Activated naive CD8-positive, alpha-beta T cell treated with anti-CD3 and anti-CD28 coated beads for 36 hours (primary cell): ENCODE data around the gene KIRREL3. TPM values are rescaled to one million over a fixed set of nuclear protein-coding genes. Genes with fewer than 3 reads are reported as not detected.

Experiments
- DNase-seq: peaks from one replicate; pipeline ENCODE4 v3.0.0; 2021
- H3K27ac Mint-ChIP-seq: one replicate; pipeline ENCODE4 v1.8.0; 2022; ENCODE audit warnings: mild to moderate bottlenecking, moderate library complexity, mixed read lengths
- H3K27me3 Mint-ChIP-seq: one replicate; pipeline ENCODE4 v1.8.0; 2022; ENCODE audit warnings: mild to moderate bottlenecking, mixed read lengths
- H3K36me3 Mint-ChIP-seq: one replicate; pipeline ENCODE4 v1.8.0; 2021; ENCODE audit warnings: mild to moderate bottlenecking, mixed read lengths
- H3K4me1 Mint-ChIP-seq: one replicate; pipeline ENCODE4 v1.8.0; 2021; ENCODE audit warnings: mixed read lengths
- H3K4me3 Mint-ChIP-seq: one replicate; pipeline ENCODE4 v1.8.0; 2022; ENCODE audit warnings: mild to moderate bottlenecking, moderate library complexity, mixed read lengths
- H3K9me3 Mint-ChIP-seq: one replicate; pipeline ENCODE4 v1.8.0; 2022; ENCODE audit warnings: mixed read lengths
- total RNA-seq, 2 experiments: library from RNA; stranded (reverse); gene quantifications; one replicate each; pipeline ENCODE4 v1.2.3, GENCODE V29; 2021

The KIRREL3 gene
- total RNA-seq, 2 experiments from 2014 or later = not detected

GRCh38 chr11:126920833-126921232 lies 79.7 kb downstream of the KIRREL3 start:
- H3K4me1 Mint-ChIP-seq = peaks cover 4% of the 10 kb centered on the region
- H3K9me3 Mint-ChIP-seq = no peaks in the 10 kb centered on the region
- DNase-seq = no peak
- no peaks in the 10 kb centered on the region for H3K27me3 Mint-ChIP-seq
- no peak overlapping the region for H3K27ac Mint-ChIP-seq
- no peak overlapping the region for H3K4me3 Mint-ChIP-seq
- H3K36me3 Mint-ChIP-seq = no peaks in the 10 kb centered on the region

DNA sequence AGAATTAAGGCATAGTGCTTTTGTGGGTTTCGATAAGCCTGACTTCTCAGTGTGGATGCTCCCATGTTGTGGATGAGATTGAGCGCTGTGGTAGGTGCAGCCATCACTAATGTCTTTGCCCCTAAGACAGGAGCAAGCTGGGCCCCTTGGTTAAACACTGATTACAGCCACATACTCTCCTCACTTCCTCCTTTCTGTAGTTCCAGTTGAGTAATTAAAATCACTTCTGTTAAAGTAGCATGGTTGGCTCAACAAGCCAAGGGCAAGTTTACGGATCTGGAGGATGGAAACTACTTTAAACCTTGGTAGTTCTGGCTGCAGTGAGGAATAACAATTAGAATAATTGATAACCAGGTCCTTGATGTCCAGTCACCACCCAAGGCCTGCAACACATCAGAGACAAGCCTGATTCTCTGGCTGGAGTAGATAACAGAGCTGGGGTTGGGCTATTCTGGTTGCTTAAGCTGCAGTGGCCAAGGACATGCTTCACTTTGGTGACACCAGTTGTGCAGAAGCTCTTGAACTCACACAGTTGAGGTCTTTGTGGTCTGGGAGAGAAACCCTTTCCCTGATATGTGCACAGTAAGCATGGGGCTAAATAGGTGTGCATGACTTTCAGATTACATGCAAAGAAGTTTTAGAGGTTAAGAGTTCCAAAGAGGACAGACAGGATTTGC lies 81.3 kb downstream of the KIRREL3 start:
- Mint-ChIP-seq H3K36me3 (no peaks in the 10 kb centered on the region), H3K27me3 (no peaks in the 10 kb centered on the region), H3K4me3 (no peak overlapping the region), H3K9me3 (no peaks in the 10 kb centered on the region), H3K4me1 (peaks cover 4% of the 10 kb centered on the region), H3K27ac (no peak overlapping the region)
- DNase-seq = no peak

DNA sequence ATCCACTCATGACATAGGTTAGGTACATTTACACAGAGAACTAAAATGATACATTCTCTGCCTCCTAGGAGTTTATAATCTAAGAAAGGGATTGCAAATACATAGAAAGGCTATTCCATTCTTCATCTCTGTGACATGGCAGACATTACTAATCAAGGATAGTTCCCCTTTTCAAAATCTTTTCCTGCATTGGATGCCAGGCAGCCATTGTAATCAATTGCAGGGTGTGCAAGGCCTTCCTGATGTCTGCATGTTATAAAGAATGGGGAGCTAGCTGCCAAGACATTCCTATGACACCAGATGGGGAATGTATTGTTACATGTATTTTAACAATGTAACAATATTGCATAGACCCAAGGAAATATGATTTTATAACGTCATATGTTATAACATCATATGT lies 82.0 kb downstream of the KIRREL3 start:
- H3K9me3 Mint-ChIP-seq = no peaks in the 10 kb centered on the region
- no peak for DNase-seq
- no peak overlapping the region for H3K4me3 Mint-ChIP-seq
- no peak overlapping the region for H3K27ac Mint-ChIP-seq
- peaks cover 4% of the 10 kb centered on the region for H3K4me1 Mint-ChIP-seq
- no peaks in the 10 kb centered on the region for H3K36me3 Mint-ChIP-seq
- no peaks in the 10 kb centered on the region for H3K27me3 Mint-ChIP-seq

DNA sequence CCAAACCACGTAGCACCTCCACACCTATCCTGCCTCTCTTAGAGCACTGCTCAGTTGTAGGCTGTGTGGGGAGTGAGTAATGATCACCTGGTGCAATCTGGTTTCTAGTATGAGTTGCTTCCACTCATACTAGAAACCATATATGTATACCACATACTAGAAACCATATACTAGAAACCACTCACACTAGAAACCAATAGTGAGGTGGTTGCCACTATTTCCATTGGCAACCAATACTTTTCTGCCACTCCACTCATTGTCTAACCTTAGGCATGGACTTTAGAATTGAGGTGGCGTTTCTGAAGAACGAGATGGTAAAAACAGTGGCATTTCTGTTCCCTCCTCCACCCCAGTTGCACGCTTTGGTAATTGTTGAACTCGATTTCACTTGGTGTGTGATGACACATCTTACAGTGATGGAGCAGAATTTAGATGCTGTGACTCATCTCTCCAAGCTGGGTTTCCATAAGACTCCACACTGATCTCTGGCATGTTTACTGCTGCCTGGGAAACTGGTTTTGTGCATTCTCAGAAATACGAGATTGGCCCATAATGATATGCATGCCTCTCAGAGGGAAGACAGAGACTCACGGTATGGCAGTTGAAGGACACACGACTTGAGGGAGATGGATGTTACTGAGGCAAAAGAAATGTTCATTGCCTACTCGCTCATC lies 82.9 kb downstream of the KIRREL3 start:
- Mint-ChIP-seq H3K27ac (no peak overlapping the region), H3K36me3 (no peaks in the 10 kb centered on the region), H3K9me3 (no peaks in the 10 kb centered on the region), H3K27me3 (no peaks in the 10 kb centered on the region), H3K4me1 (peaks cover 4% of the 10 kb centered on the region), H3K4me3 (no peak overlapping the region)
- DNase-seq = peak; percentile 4

GRCh38 chr11:126915430-126915829 lies 85.1 kb downstream of the KIRREL3 start:
- H3K9me3 Mint-ChIP-seq = no peaks in the 10 kb centered on the region
- H3K27ac Mint-ChIP-seq = no peak overlapping the region
- no peak for DNase-seq
- H3K4me3 Mint-ChIP-seq = no peak overlapping the region
- H3K27me3 Mint-ChIP-seq = no peaks in the 10 kb centered on the region
- peaks cover 4% of the 10 kb centered on the region for H3K4me1 Mint-ChIP-seq
- no peaks in the 10 kb centered on the region for H3K36me3 Mint-ChIP-seq

DNA sequence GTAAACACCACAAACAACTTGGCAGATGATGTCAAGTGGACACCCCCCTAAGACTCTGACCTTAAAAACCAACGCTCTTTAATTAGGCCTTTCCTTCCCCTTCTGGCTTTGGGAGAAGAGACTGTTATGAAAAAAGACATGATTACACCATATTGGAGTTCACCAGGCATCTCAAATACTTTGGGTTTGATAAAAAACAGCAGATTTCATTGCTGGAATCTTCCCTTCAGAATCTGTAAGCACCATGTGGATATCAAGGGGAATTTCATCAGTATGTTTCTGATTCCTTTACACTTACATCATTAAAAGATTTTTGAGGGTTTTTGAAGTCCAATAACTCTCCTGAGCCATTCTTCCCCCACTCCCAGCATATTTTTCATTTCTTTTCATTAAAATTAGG lies 85.6 kb downstream of the KIRREL3 start:
- no peak overlapping the region for H3K4me3 Mint-ChIP-seq
- no peaks in the 10 kb centered on the region for H3K27me3 Mint-ChIP-seq
- H3K27ac Mint-ChIP-seq = no peak overlapping the region
- H3K36me3 Mint-ChIP-seq = no peaks in the 10 kb centered on the region
- DNase-seq = no peak
- H3K4me1 Mint-ChIP-seq = peaks cover 4% of the 10 kb centered on the region
- no peaks in the 10 kb centered on the region for H3K9me3 Mint-ChIP-seq

DNA sequence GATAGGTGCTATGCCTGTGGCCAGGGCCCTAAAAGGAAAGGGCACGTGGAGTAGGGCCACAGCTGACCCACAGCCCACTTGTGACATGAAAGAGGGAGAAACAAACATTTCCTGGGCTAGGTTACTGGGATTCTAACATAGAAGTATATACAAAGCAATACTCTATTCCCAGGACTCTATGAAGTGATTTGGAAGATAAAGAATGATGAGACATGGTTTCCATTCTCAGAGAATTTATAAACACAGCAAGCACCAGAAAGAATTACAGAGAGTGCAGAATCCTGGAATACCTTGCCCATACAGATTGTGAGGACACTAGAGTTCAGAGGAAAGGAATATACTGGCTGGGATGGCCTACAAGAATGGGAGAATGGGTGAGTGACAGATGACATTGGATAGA lies 86.4 kb downstream of the KIRREL3 start:
- Mint-ChIP-seq H3K4me3 (no peak overlapping the region), H3K4me1 (peaks cover 4% of the 10 kb centered on the region), H3K9me3 (no peaks in the 10 kb centered on the region), H3K36me3 (no peaks in the 10 kb centered on the region), H3K27me3 (no peaks in the 10 kb centered on the region), H3K27ac (no peak overlapping the region)
- DNase-seq = no peak

DNA sequence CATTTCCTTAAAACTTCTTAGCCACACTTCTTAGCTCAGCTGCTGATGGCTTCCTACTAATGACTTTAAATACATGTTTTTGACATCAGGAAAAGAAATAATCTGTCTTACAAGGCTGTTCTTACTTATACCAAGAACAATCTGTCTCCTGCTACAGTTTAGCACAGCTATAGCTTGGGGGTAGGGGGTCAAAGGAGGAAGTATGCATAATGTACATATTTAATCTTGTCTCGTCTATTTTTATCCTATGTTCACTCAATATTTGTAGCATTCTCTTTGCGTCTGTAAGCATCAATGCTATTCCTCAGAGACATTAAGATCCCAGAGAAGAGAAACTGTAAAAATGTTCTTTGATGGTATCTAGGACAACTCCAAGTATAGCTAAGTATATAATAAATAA lies 96.0 kb downstream of the KIRREL3 start:
- DNase-seq = no peak
- Mint-ChIP-seq H3K36me3 (no peaks in the 10 kb centered on the region), H3K9me3 (peaks cover 2% of the 10 kb centered on the region), H3K4me1 (no peaks in the 10 kb centered on the region), H3K27me3 (no peaks in the 10 kb centered on the region), H3K27ac (no peak overlapping the region), H3K4me3 (no peak overlapping the region)

- DNase-seq = no peak
- Mint-ChIP-seq H3K4me1 (no peaks in the 10 kb centered on the region), H3K27me3 (no peaks in the 10 kb centered on the region), H3K36me3 (no peaks in the 10 kb centered on the region), H3K4me3 (no peak overlapping the region), H3K9me3 (peaks cover 4% of the 10 kb centered on the region), H3K27ac (no peak overlapping the region)
These were observed 98.8 kb downstream of the KIRREL3 start for GRCh38 chr11:126901783-126902182.

DNA sequence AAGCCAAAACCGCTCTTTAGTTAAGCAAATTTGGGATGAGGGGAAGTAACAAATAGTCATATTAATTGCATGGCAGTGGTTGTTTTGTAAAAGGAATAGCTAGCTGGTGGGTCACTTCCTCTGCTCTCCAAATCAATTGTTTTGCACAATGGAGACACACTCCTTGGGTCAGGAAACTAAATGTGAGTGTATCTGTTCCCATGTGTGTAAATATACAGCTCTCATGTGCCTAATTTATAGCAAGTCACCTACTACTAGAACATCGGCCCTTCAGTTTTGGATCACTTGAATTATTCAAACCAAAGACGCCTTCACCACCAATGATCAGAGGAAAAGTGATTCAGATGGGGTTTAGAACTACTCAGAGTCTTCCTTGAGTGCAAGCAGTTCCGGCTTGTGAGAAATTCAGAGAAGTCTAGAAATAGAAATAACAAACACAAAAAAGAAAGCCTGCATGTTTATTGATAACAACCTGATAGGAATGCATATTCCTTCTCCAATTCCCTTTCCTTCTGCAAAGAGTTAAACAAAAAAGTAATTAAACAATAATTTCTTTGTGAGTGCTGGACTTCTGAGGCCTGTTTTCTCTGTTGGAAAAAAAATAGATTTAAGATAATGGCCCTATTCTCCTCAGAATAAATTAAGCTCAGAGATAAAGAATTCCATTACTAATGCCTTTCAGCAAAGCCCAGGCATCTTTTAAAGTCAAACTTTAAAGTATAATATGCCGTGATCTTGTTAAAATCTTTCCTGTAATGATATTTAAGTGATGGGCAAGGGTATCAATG lies 100.4 kb downstream of the KIRREL3 start:
- H3K9me3 Mint-ChIP-seq = peaks cover 12% of the 10 kb centered on the region
- no peak overlapping the region for H3K4me3 Mint-ChIP-seq
- H3K27ac Mint-ChIP-seq = no peak overlapping the region
- no peak for DNase-seq
- H3K27me3 Mint-ChIP-seq = no peaks in the 10 kb centered on the region
- H3K4me1 Mint-ChIP-seq = no peaks in the 10 kb centered on the region
- no peaks in the 10 kb centered on the region for H3K36me3 Mint-ChIP-seq

- H3K27me3 Mint-ChIP-seq = peaks cover 4% of the 10 kb centered on the region
- no peak overlapping the region for H3K27ac Mint-ChIP-seq
- DNase-seq = no peak
- no peak overlapping the region for H3K4me3 Mint-ChIP-seq
- peaks cover 12% of the 10 kb centered on the region for H3K9me3 Mint-ChIP-seq
- peaks cover 2% of the 10 kb centered on the region for H3K36me3 Mint-ChIP-seq
- H3K4me1 Mint-ChIP-seq = no peaks in the 10 kb centered on the region
These were observed 101.8 kb downstream of the KIRREL3 start for GRCh38 chr11:126898802-126899201.

DNA sequence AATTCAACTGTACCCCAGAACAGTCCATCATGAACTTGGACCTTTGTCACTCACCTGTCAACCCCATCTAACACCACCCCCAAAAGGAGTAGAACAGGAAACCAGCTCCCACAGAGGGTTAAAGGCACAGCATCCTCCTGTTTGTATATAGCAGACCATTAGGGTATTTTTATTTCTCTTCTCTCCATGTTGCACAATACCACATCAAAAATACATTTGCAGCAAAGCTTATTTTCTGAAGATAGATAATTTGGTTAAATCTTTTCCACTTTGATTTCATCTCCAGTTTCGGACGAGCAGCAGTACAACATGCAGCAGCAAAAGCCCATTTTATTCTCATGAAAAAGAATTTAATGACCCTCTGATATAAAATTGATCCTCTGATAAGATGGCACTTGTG lies 103.1 kb downstream of the KIRREL3 start:
- H3K36me3 Mint-ChIP-seq = peaks cover 4% of the 10 kb centered on the region
- peaks cover 8% of the 10 kb centered on the region for H3K27me3 Mint-ChIP-seq
- no peak overlapping the region for H3K27ac Mint-ChIP-seq
- DNase-seq = no peak
- no peak overlapping the region for H3K4me3 Mint-ChIP-seq
- peaks cover 12% of the 10 kb centered on the region for H3K9me3 Mint-ChIP-seq
- H3K4me1 Mint-ChIP-seq = no peaks in the 10 kb centered on the region

DNA sequence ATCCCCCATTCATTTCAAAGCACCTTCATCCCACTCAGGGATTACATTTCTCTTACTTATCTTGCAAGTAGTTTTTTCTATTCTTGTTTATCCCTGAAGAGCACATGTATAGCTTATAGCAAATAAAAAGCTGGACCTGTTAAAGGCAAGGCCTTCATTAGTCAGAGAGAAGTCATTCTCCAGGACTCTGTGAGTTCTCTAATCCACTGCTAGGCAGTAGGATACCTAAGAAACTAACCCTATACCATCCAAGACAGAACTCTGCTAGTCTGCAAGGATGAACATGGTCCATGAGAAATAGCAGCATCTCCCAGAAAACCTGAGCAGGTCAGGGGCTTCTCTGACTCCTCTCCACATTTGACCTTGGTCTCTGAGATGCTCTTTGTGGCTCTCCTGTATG lies 104.5 kb downstream of the KIRREL3 start:
- Mint-ChIP-seq H3K36me3 (peaks cover 4% of the 10 kb centered on the region), H3K4me3 (no peak overlapping the region), H3K27ac (no peak overlapping the region), H3K9me3 (peaks cover 12% of the 10 kb centered on the region), H3K4me1 (no peaks in the 10 kb centered on the region), H3K27me3 (peaks cover 8% of the 10 kb centered on the region)
- DNase-seq = no peak

DNA sequence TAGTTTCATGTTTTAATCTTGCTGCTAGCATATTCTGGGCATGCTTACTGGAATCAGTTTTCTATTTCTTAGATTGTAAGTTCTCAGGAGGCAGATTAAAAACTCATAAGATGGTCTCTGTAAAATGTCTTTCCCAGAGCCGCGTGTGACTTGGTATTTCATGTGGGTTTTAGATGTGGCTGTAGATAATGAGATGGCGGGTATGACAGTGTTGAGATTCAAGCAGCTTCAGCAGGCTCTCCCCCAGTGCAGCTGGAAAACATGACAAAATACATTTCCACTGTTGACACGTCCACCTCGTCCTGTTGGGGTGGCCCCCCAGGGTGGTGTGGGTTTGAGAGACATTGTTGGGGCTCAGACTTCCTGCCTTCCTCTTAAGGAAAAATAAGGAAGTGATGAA lies 106.8 kb downstream of the KIRREL3 start:
- Mint-ChIP-seq H3K36me3 (peaks cover 4% of the 10 kb centered on the region), H3K27ac (no peak overlapping the region), H3K9me3 (peaks cover 10% of the 10 kb centered on the region), H3K4me1 (no peaks in the 10 kb centered on the region), H3K27me3 (peaks cover 8% of the 10 kb centered on the region), H3K4me3 (no peak overlapping the region)
- DNase-seq = no peak

DNA sequence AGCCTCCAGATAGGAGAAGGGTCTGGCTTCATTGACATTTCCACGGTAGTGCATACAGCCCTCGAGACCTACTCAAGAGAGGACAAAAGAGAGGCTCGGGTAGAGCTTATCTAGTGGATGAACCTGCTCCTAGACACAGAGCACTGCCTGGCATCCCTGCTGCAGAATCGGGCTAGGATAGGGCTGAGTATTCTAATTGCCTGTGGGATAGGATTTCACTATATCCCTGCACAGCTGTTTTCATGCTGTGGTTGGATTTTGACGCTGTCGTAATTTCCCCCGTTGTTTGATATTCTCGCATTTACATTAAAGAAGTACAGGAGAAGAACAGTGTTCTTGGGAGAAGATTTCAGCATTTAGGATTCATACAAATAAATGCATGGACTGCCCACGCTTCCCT lies 107.8 kb downstream of the KIRREL3 start:
- Mint-ChIP-seq H3K4me3 (no peak overlapping the region), H3K27ac (no peak overlapping the region), H3K36me3 (peaks cover 4% of the 10 kb centered on the region), H3K9me3 (peaks cover 10% of the 10 kb centered on the region), H3K4me1 (no peaks in the 10 kb centered on the region), H3K27me3 (peaks cover 8% of the 10 kb centered on the region)
- no peak for DNase-seq
